ENCODE data around the gene SUGP1. TPM values are rescaled to one million over a fixed set of nuclear protein-coding genes. Genes with fewer than 3 reads are reported as not detected.

Gene SUGP1
- total RNA-seq, 4 donors from 2014 or later, result 28.4 to 37.6 (median 32.3) TPM

GRCh38 chr19:19296953-19297689, 23.2 kb downstream of the SUGP1 start:
- Histone ChIP-seq H3K4me1 (no peaks in the 10 kb centered on the region), H3K4me3 (no peak overlapping the region), H3K27ac (no peak overlapping the region), H3K27me3 (no peaks in the 10 kb centered on the region), H3K9me3 (peaks cover 0 to 9% (median 0%) of the 10 kb centered on the region in 3 donors), H3K36me3 (peaks cover 0 to 85% of the 10 kb centered on the region in 2 donors)
- 82 to 100% methylated on average over 2 to 4 of the region's 19 CpGs for WGBS, 2 donors (ENCODE audit: low coverage in 1 of 2)
- no peak for ATAC-seq
- no peak for TF ChIP-seq POLR2AphosphoS5 (IDR thresholded peaks at IDR 0.05)
- TF ChIP-seq POLR2A (IDR thresholded peaks at IDR 0.05), result no peak
- TF ChIP-seq EP300 (IDR thresholded peaks at IDR 0.05), result no peak
- TF ChIP-seq CTCF (IDR thresholded peaks at IDR 0.05), result no peak

- H3K27me3 ChIP-seq, result no peaks in the 10 kb centered on the region
- peaks cover 0 to 9% (median 0%) of the 10 kb centered on the region in 3 donors for H3K9me3 ChIP-seq
- TF ChIP-seq POLR2A (IDR thresholded peaks at IDR 0.05) (no peak), EP300 (IDR thresholded peaks at IDR 0.05) (no peak), POLR2AphosphoS5 (IDR thresholded peaks at IDR 0.05) (no peak), CTCF (IDR thresholded peaks at IDR 0.05) (no peak)
- 81 to 88% methylated on average over 4 of the region's 4 CpGs for WGBS, 2 donors (ENCODE audit: low coverage in 1 of 2)
- no peak overlapping the region for H3K27ac ChIP-seq
- no peaks in the 10 kb centered on the region for H3K4me1 ChIP-seq
- ATAC-seq, result no peak
- no peak overlapping the region for H3K4me3 ChIP-seq
- peaks cover 0 to 83% of the 10 kb centered on the region in 2 donors for H3K36me3 ChIP-seq
These were observed 25.4 kb downstream of the SUGP1 start for GRCh38 chr19:19294914-19295313.

GRCh38 chr19:19292607-19293006, 27.7 kb downstream of the SUGP1 start:
- no peak for ATAC-seq
- Histone ChIP-seq H3K27ac (no peak overlapping the region), H3K4me1 (no peaks in the 10 kb centered on the region), H3K9me3 (peaks cover 0 to 9% (median 0%) of the 10 kb centered on the region in 3 donors), H3K36me3 (peaks cover 0 to 96% of the 10 kb centered on the region in 2 donors), H3K4me3 (no peak overlapping the region), H3K27me3 (no peaks in the 10 kb centered on the region)
- TF ChIP-seq EP300 (IDR thresholded peaks at IDR 0.05) (no peak), CTCF (IDR thresholded peaks at IDR 0.05) (no peak), POLR2A (IDR thresholded peaks at IDR 0.05) (no peak), POLR2AphosphoS5 (IDR thresholded peaks at IDR 0.05) (no peak)
- 98 to 100% methylated on average over 5 of the region's 5 CpGs for WGBS, 2 donors (ENCODE audit: low coverage in 1 of 2)

- peaks cover 0 to 100% of the 10 kb centered on the region in 2 donors for H3K36me3 ChIP-seq
- H3K27me3 ChIP-seq, result no peaks in the 10 kb centered on the region
- H3K4me1 ChIP-seq, result no peaks in the 10 kb centered on the region
- H3K9me3 ChIP-seq, result no peaks in the 10 kb centered on the region
- no peak for TF ChIP-seq POLR2A (IDR thresholded peaks at IDR 0.05)
- TF ChIP-seq CTCF (IDR thresholded peaks at IDR 0.05), result no peak
- TF ChIP-seq POLR2AphosphoS5 (IDR thresholded peaks at IDR 0.05), result no peak
- no peak for TF ChIP-seq EP300 (IDR thresholded peaks at IDR 0.05)
- WGBS, 2 donors (ENCODE audit: low coverage in 1 of 2), result 90% methylated on average over 4 of the region's 10 CpGs; no CpG with 5 or more reads in 1 of the 2 donors
- no peak overlapping the region for H3K4me3 ChIP-seq
- no peak for ATAC-seq
- no peak overlapping the region for H3K27ac ChIP-seq
These were observed 34.6 kb downstream of the SUGP1 start for GRCh38 chr19:19285686-19286085.

- Histone ChIP-seq H3K27ac (no peak overlapping the region), H3K36me3 (peaks cover 0 to 100% of the 10 kb centered on the region in 2 donors), H3K9me3 (no peaks in the 10 kb centered on the region), H3K4me3 (no peak overlapping the region), H3K27me3 (no peaks in the 10 kb centered on the region), H3K4me1 (no peaks in the 10 kb centered on the region)
- no peak for ATAC-seq
- WGBS, 2 donors (ENCODE audit: low coverage in 1 of 2), result no CpG with 5 or more reads among the region's 16 CpGs
- TF ChIP-seq EP300 (IDR thresholded peaks at IDR 0.05), result no peak
- no peak for TF ChIP-seq POLR2A (IDR thresholded peaks at IDR 0.05)
- TF ChIP-seq CTCF (IDR thresholded peaks at IDR 0.05), result no peak
- TF ChIP-seq POLR2AphosphoS5 (IDR thresholded peaks at IDR 0.05), result no peak
These were observed 39.7 kb downstream of the SUGP1 start for GRCh38 chr19:19280561-19280960.

All from gastroesophageal sphincter (tissue), 4 donors.